Esophagus squamous epithelium (tissue), 5 donors: ENCODE data around the gene KRTDAP. TPM values are rescaled to one million over a fixed set of nuclear protein-coding genes. Genes with fewer than 3 reads are reported as not detected.

Source experiments
- DNase-seq: peaks from one replicate; lab custom pipeline; 2025; lab: John Stamatoyannopoulos, UW
- H3K27ac ChIP-seq, 4 donors: fragments of 200-600 bp; sonication (generic); one replicate each; pipeline ENCODE4 v1.5.1; 2016 to 2019; ENCODE audit warnings: mild to moderate bottlenecking in 1 of 4
- H3K27me3 ChIP-seq, 4 donors: fragments of 200-600 bp; sonication (generic); 1 replicate in 3 of 4; 2 replicates in 1 of 4; pipeline versions ENCODE4 v1.5.1 to v1.6.0; 2017 to 2021; ENCODE audit warnings: antibody characterized with exemption in 1 of 4
- H3K36me3 ChIP-seq, 3 donors: fragments of 200-600 bp; sonication (generic); one replicate each; pipeline ENCODE4 v1.5.1; 2016 to 2019
- H3K4me1 ChIP-seq, 3 donors: fragments of 200-600 bp; sonication (generic); one replicate each; pipeline ENCODE4 v1.5.1; 2017 to 2019
- H3K4me3 ChIP-seq, 4 donors: fragments of 200-600 bp; sonication (generic); 1 replicate in 3 of 4; 2 replicates in 1 of 4; pipeline ENCODE4 v1.5.1; 2016 to 2019; ENCODE audit warnings: mild to moderate bottlenecking in 2 of 4, moderate library complexity in 1 of 4
- H3K9me3 ChIP-seq, 3 donors: fragments of 200-600 bp; sonication (generic); one replicate each; pipeline ENCODE4 v1.5.1; 2016 to 2019
- POLR2A ChIP-seq, 4 donors: fragments of 450-650 bp; IDR thresholded peaks; one replicate each; pipeline ENCODE4 v1.6.1; 2017; ENCODE audit warnings: antibody characterized with exemption in 4 of 4, mild to moderate bottlenecking in 4 of 4, moderate library complexity in 3 of 4
- WGBS, 2 donors: methylation state at CpG; one replicate each; pipeline ENCODE4 v1.1.5; 2018; 5-methylcytosine and 5-hydroxymethylcytosine counted together
- intact Hi-C: fragments of 100-400 bp; cut with DNase I; formaldehyde crosslinking; loops from one replicate; pipeline ENCODE4 v1.15.0; 2022
- total RNA-seq, 4 donors: library from RNA; depleted of rRNA; stranded (reverse); fragments of >200 nt; gene quantifications; one replicate each; pipeline ENCODE4 v1.1.0, GENCODE V29; 2016
- TF ChIP-seq, protein P1 (sequence below), 6 experiments: fragments of 450-650 bp in 4 of 6; fragments of 200-600 bp in 2 of 6; sonication (generic) in 2 of 6; IDR thresholded peaks; one replicate each; pipeline ENCODE4 v1.5.1; 2016 to 2019; ENCODE audit warnings: antibody characterized with exemption in 6 of 6, mild to moderate bottlenecking in 4 of 6, moderate library complexity in 4 of 6
- donor health status: DM: yes; HTN: yes; CAD: no.

Gene KRTDAP, protein sequence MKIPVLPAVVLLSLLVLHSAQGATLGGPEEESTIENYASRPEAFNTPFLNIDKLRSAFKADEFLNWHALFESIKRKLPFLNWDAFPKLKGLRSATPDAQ
- 100 to 1,000 TPM in 2 of 4 donors, 10 to 100 TPM in 1, 1 to 10 TPM in 1; 4.6 to 656 (median 111) TPM for total RNA-seq

DNA sequence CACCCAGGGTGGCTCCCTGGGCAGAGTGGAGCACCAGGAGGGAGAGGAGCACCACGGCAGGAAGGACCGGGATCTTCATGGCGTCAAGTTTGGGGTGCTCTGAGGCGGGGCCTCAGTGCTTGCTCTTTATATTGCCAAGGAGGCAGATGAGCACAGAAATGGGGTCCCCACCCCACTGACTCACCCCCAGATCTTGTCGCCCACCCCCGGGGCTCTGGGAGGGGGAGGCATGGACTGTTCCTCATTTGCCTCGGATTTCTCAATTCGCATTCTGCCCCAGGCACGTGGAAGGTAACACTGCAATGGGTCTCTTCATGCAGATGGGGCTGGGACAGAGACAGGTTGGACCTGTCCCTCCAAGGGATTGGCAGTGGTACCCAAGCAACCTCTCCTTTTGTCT, at the start of gene KRTDAP:
Gene KRTDAP (minus strand): TSS at position 101 of the 400 bp plus-strand sequence. CDS start 22 bp downstream, at position 79.
- Histone ChIP-seq H3K4me1 (peaks cover 3 to 43% (median 3%) of the 10 kb centered on the region in 3 donors), H3K27ac (no peak within 1 kb of the TSS), H3K4me3 (no peak within 1 kb of the TSS), H3K27me3 (peaks cover 0 to 76% (median 0%) of the 10 kb centered on the region in 4 donors), H3K9me3 (no peaks in the 10 kb centered on the region), H3K36me3 (no peaks in the 10 kb centered on the region)
- TF ChIP-seq POLR2A (IDR thresholded peaks at IDR 0.05) = no peak
- TF ChIP-seq, protein P1, sequence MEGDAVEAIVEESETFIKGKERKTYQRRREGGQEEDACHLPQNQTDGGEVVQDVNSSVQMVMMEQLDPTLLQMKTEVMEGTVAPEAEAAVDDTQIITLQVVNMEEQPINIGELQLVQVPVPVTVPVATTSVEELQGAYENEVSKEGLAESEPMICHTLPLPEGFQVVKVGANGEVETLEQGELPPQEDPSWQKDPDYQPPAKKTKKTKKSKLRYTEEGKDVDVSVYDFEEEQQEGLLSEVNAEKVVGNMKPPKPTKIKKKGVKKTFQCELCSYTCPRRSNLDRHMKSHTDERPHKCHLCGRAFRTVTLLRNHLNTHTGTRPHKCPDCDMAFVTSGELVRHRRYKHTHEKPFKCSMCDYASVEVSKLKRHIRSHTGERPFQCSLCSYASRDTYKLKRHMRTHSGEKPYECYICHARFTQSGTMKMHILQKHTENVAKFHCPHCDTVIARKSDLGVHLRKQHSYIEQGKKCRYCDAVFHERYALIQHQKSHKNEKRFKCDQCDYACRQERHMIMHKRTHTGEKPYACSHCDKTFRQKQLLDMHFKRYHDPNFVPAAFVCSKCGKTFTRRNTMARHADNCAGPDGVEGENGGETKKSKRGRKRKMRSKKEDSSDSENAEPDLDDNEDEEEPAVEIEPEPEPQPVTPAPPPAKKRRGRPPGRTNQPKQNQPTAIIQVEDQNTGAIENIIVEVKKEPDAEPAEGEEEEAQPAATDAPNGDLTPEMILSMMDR (IDR thresholded peaks at IDR 0.05) = no peak
- intact Hi-C loops = no loop called here
- 44 to 55% methylated on average over 5 to 6 of the region's 9 CpGs for WGBS, 2 donors
- no peak for DNase-seq

DNA sequence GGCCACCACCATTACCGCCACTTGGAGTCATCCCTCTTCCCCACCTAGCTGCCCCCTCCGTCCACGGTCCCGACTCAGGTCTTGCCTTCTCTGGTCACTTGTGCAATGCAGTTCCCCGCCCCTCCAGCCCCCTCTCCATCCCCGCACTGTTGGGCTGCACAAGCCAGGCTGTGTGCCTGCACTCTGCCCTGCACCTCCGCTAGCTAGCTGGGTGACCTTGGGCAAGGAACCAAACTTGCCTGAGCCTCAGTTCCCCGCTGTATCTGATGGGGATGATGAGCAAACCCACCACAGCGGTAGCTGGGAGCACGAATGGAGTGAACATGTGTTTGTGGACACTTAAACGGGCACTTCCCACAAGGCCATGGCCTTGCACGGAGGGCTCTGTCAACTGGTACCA, 49.6 kb upstream of the KRTDAP start:
- Histone ChIP-seq H3K36me3 (peaks cover 0 to 14% (median 0%) of the 10 kb centered on the region in 3 donors), H3K4me1 (peaks cover 7 to 10% (median 9%) of the 10 kb centered on the region in 3 donors), H3K4me3 (no peak overlapping the region), H3K9me3 (no peaks in the 10 kb centered on the region), H3K27ac (no peak overlapping the region), H3K27me3 (peaks cover 0 to 13% (median 0%) of the 10 kb centered on the region in 4 donors)
- no peak for TF ChIP-seq POLR2A (IDR thresholded peaks at IDR 0.05)
- TF ChIP-seq, protein P1 (IDR thresholded peaks at IDR 0.05) = no peak
- intact Hi-C loops = loop anchor here (10.0 kb wide), 1 partner anchor 175 kb away; the partner anchor contains the start of gene KMT2B
- DNase-seq = no peak
- WGBS, 2 donors = 93 to 96% methylated on average over 8 to 11 of the region's 12 CpGs

DNA sequence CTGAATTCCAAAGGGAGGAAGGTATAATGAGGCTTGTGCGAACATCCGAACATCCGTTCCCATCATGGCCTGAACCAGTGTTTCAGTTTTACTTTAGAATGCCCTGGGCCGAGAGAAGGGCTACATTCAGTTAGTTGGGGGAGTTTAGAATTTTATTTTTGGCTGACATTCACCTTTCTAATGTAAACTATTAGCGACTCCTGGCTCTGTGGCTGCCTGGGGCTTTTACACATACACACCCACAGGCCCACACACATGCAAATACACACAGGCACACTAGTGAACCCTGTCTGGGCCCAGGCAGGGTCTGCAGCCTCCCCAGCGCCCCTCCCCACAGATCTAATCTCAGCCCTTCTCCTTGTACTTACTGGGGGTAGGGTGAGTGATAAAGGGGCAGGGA, 49.0 kb upstream of the KRTDAP start:
- 65 to 74% methylated on average over 6 of the region's 6 CpGs for WGBS, 2 donors
- DNase-seq = no peak
- Histone ChIP-seq H3K27ac (no peak overlapping the region), H3K4me1 (peaks cover 4 to 6% (median 4%) of the 10 kb centered on the region in 3 donors), H3K27me3 (peaks cover 0 to 18% (median 0%) of the 10 kb centered on the region in 4 donors), H3K36me3 (peaks cover 0 to 14% (median 0%) of the 10 kb centered on the region in 3 donors), H3K9me3 (no peaks in the 10 kb centered on the region), H3K4me3 (no peak overlapping the region)
- intact Hi-C loops = no loop called here
- TF ChIP-seq, protein P1 (IDR thresholded peaks at IDR 0.05) = no peak
- TF ChIP-seq POLR2A (IDR thresholded peaks at IDR 0.05) = no peak

DNA sequence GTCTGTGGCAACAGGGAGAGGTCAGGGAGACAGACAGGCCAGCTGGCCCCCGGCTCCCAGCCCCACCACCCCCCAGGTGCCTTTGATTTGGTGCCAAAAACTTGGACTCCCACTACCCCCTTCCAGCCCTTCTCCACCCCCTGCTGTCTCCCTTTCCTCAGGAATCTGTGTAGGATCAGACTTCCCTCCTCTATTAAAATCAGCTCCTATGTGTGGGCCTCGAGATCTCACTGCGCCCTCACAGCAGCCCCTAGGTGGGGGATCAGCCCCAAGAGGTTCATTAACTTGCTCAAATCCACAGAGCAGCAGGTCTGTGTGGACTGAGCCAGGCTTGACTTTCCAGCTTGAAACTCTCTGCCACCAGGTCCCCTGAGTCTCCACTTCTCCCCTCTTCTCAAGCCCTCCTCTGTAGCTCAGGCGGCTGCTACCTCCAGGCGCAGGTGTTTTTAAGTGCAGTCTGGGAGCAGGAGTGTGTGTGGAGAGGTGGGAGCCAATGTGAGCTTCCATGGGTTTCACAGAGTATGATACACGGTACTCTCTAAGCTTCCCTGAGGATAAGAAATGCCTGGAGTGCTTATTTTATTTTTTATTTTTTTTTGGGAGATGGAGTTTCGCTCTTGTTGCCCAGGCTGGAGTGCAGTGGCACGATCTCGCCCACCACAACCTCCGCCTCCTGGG, 44.7 kb upstream of the KRTDAP start:
- no peak overlapping the region for H3K27ac ChIP-seq
- peaks cover 0 to 62% (median 0%) of the 10 kb centered on the region in 4 donors for H3K27me3 ChIP-seq
- TF ChIP-seq, protein P1 (IDR thresholded peaks at IDR 0.05) = no peak
- no peak for TF ChIP-seq POLR2A (IDR thresholded peaks at IDR 0.05)
- H3K36me3 ChIP-seq = no peaks in the 10 kb centered on the region
- intact Hi-C loops = no loop called here
- 55 to 73% methylated on average over 9 of the region's 10 CpGs for WGBS, 2 donors
- peaks cover 6 to 30% (median 6%) of the 10 kb centered on the region in 3 donors for H3K4me1 ChIP-seq
- no peaks in the 10 kb centered on the region for H3K9me3 ChIP-seq
- no peak overlapping the region for H3K4me3 ChIP-seq
- DNase-seq = no peak

DNA sequence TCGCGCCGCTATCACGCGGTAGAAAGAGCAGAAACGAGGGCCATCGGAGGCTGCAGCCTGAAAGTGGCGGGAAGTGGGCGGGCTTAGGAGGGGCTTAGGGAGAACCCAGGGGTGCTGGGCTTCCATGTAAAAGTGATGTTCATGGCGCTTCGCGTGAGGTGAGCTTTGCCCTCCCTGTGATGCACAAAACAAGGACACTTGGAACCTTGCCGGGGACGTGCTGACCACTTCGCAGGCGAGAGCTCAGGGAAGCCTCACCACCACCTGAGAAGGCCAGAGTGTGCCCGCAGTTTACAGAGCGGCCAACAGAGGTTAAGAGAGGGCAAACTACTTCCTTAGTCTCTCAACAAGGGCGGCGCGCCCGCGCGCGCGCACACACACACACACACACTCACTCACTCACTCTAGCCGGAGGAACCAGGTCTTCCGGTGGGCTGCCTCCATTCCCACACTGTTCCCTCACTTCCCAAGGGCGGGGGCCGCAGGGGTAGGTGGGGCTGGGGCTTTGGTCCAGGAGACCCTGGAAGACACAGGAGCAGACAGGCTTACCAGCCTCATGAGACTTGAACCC, 43.6 kb upstream of the KRTDAP start:
- no peak for DNase-seq
- intact Hi-C loops = no loop called here
- H3K4me1 ChIP-seq = peaks cover 6 to 40% (median 10%) of the 10 kb centered on the region in 3 donors
- no peak for TF ChIP-seq POLR2A (IDR thresholded peaks at IDR 0.05)
- TF ChIP-seq, protein P1 (IDR thresholded peaks at IDR 0.05) = no peak
- H3K36me3 ChIP-seq = no peaks in the 10 kb centered on the region
- H3K27ac ChIP-seq = no peak overlapping the region
- H3K9me3 ChIP-seq = no peaks in the 10 kb centered on the region
- H3K27me3 ChIP-seq = peaks cover 0 to 72% (median 0%) of the 10 kb centered on the region in 4 donors
- 0 to 3% methylated on average over 3 to 7 of the region's 30 CpGs for WGBS, 2 donors
- no peak overlapping the region for H3K4me3 ChIP-seq
